Endodermal cell (in vitro differentiated cells): ENCODE results near the gene CTNND2. TPM values are rescaled to one million over a fixed set of nuclear protein-coding genes. Genes with fewer than 3 reads are reported as not detected.

Experiments
- DNase-seq: peaks from one replicate; pipeline ENCODE4 v3.0.0-alpha.2; 2017
- H3K27ac ChIP-seq: 2 replicates; pipeline ENCODE4 v1.5.1; 2013; ENCODE audit warnings: mild to moderate bottlenecking, low read depth, low read length, moderate library complexity
- H3K27me3 ChIP-seq: 2 replicates; pipeline ENCODE4 v1.6.1; 2013; ENCODE audit warnings: mild to moderate bottlenecking, low read length, moderate library complexity; ENCODE audit not compliant: insufficient read depth, control insufficient read depth, poor library complexity, severe bottlenecking
- H3K36me3 ChIP-seq: 2 replicates; pipeline ENCODE4 v1.7.0; 2013; ENCODE audit warnings: mild to moderate bottlenecking, low read length, moderate library complexity; ENCODE audit not compliant: control insufficient read depth, insufficient read depth
- H3K4me1 ChIP-seq: one replicate; pipeline ENCODE4 v1.7.0; 2013; ENCODE audit warnings: low read length; ENCODE audit not compliant: control insufficient read depth, insufficient read depth
- H3K4me3 ChIP-seq: 2 replicates; pipeline ENCODE4 v1.5.1; 2013; ENCODE audit warnings: mild to moderate bottlenecking, low read length, moderate library complexity
- H3K9ac ChIP-seq: 2 replicates; pipeline ENCODE4 v1.6.1; 2013; ENCODE audit warnings: mild to moderate bottlenecking, low read length, moderate library complexity; ENCODE audit not compliant: poor library complexity, severe bottlenecking; ENCODE audit errors: extremely low read depth
- H3K9me3 ChIP-seq: 2 replicates; pipeline ENCODE4 v1.6.1; 2013; ENCODE audit warnings: mild to moderate bottlenecking, low read length, moderate library complexity; ENCODE audit not compliant: control insufficient read depth
- H3K27ac Mint-ChIP-seq: 2 replicates; pipeline ENCODE4 v1.8.0; 2020; ENCODE audit warnings: mixed read lengths
- H3K27me3 Mint-ChIP-seq: 2 replicates; pipeline ENCODE4 v1.8.0; 2021; ENCODE audit warnings: mild to moderate bottlenecking, mixed read lengths; ENCODE audit not compliant: insufficient read depth
- H3K36me3 Mint-ChIP-seq: 2 replicates; pipeline ENCODE4 v1.8.0; 2020; ENCODE audit warnings: low read depth, mixed read lengths
- H3K4me1 Mint-ChIP-seq: 2 replicates; pipeline ENCODE4 v1.8.0; 2020; ENCODE audit warnings: mixed read lengths
- H3K4me3 Mint-ChIP-seq: 2 replicates; pipeline ENCODE4 v1.8.0; 2020; ENCODE audit warnings: mild to moderate bottlenecking, moderate library complexity, mixed read lengths
- H3K9me3 Mint-ChIP-seq: 2 replicates; pipeline ENCODE4 v1.8.0; 2020; ENCODE audit warnings: mild to moderate bottlenecking, mixed read lengths
- CTCF ChIP-seq: fragments of 200-600 bp; sonication (generic); conservative IDR thresholded peaks from 2 replicates; pipeline ENCODE4 v1.5.0; 2021; ENCODE audit warnings: antibody characterized with exemption, mild to moderate bottlenecking
- WGBS, 2 experiments: methylation state at CpG; one replicate each; pipeline versions ENCODE4 v1.1.5 to v1.1.7; 2013; ENCODE audit warnings: missing lambda C conversion rate in 2 of 2, mixed read lengths in 1 of 2; ENCODE audit not compliant: insufficient coverage in 1 of 2, insufficient read length in 1 of 2; 5-methylcytosine and 5-hydroxymethylcytosine counted together
- total RNA-seq, 2 donors: library from RNA; stranded (reverse); fragmentation: NEBNext Ultra II Directional in 1 of 2; extraction: Animal tissue kit (Norgen Biotek cat#: 25700) in 1 of 2; gene quantifications; 2 replicates in 1 of 2; 3 replicates in 1 of 2; pipeline ENCODE4 v1.2.1, GENCODE V29; 2021

Gene CTNND2
- total RNA-seq, 2 donors from 2014 or later, result 6.5 to 10.3 TPM

- peaks cover 5% of the 10 kb centered on the region for H3K27me3 Mint-ChIP-seq
- H3K4me3 ChIP-seq, result no peak overlapping the region
- no peaks in the 10 kb centered on the region for H3K36me3 Mint-ChIP-seq
- H3K4me3 Mint-ChIP-seq, result no peak overlapping the region
- DNase-seq, result no peak
- no peak overlapping the region for H3K9ac ChIP-seq
- no peak overlapping the region for H3K27ac Mint-ChIP-seq
- no peaks in the 10 kb centered on the region for H3K27me3 ChIP-seq
- no peaks in the 10 kb centered on the region for H3K9me3 Mint-ChIP-seq
- no peaks in the 10 kb centered on the region for H3K9me3 ChIP-seq
- TF ChIP-seq CTCF, result no peak
- H3K4me1 ChIP-seq, result peaks cover 20% of the 10 kb centered on the region
- H3K4me1 Mint-ChIP-seq, result peaks cover 37% of the 10 kb centered on the region
- 100% methylated on average over 1 to 4 of the region's 4 CpGs for WGBS, 2 experiments
- H3K36me3 ChIP-seq, result no peaks in the 10 kb centered on the region
- no peak overlapping the region for H3K27ac ChIP-seq
Observed at GRCh38 chr5:11013793-11014192, 890.5 kb downstream of the CTNND2 start.

GRCh38 chr5:11012295-11012694 is 892.0 kb downstream of the CTNND2 start:
- DNase-seq, result peak; percentile 64
- Mint-ChIP-seq H3K4me1 (peaks cover 37% of the 10 kb centered on the region), H3K9me3 (no peaks in the 10 kb centered on the region), H3K27ac (peak overlapping the region; percentile 16), H3K27me3 (peaks cover 5% of the 10 kb centered on the region), H3K36me3 (no peaks in the 10 kb centered on the region), H3K4me3 (no peak overlapping the region)
- WGBS, 2 experiments, result 61 to 69% methylated on average over 6 to 7 of the region's 7 CpGs
- Histone ChIP-seq H3K4me3 (peak overlapping the region; percentile 27), H3K27me3 (no peaks in the 10 kb centered on the region), H3K36me3 (no peaks in the 10 kb centered on the region), H3K27ac (no peak overlapping the region), H3K4me1 (peaks cover 20% of the 10 kb centered on the region), H3K9ac (no peak overlapping the region), H3K9me3 (no peaks in the 10 kb centered on the region)
- TF ChIP-seq CTCF, result no peak

- H3K36me3 ChIP-seq, result no peaks in the 10 kb centered on the region
- H3K9ac ChIP-seq, result no peak overlapping the region
- H3K27me3 ChIP-seq, result no peaks in the 10 kb centered on the region
- Mint-ChIP-seq H3K27me3 (peaks cover 5% of the 10 kb centered on the region), H3K27ac (no peak overlapping the region), H3K9me3 (no peaks in the 10 kb centered on the region), H3K36me3 (no peaks in the 10 kb centered on the region), H3K4me3 (no peak overlapping the region), H3K4me1 (peaks cover 32% of the 10 kb centered on the region)
- DNase-seq, result no peak
- H3K4me3 ChIP-seq, result no peak overlapping the region
- TF ChIP-seq CTCF, result no peak
- no peaks in the 10 kb centered on the region for H3K9me3 ChIP-seq
- H3K4me1 ChIP-seq, result peaks cover 19% of the 10 kb centered on the region
- H3K27ac ChIP-seq, result no peak overlapping the region
- 91 to 100% methylated on average over 2 to 7 of the region's 7 CpGs for WGBS, 2 experiments
Observed at GRCh38 chr5:11010429-11011210, 893.6 kb downstream of the CTNND2 start.
